NOMO-1 (cell line): ENCODE measurements around the gene SLC16A12.
A peak's percentile ranks its signal among the peaks of the same experiment; 100 is the strongest.
"Not testable (repeated sequence)": the region's sequence is repeated elsewhere in the genome, so short reads cannot be mapped to it uniquely, and the experiment has no call there.

ENCODE experiments used
- DNase-seq, 2 experiments: peaks; one replicate each; lab custom pipeline; 2025; ENCODE audit not compliant: unreplicated experiment in 2 of 2; lab: John Stamatoyannopoulos, UW

Gene SLC16A12

GRCh38 chr10:89549510-89549909, 14.1 kb upstream of the SLC16A12 start:
- DNase-seq: no peak

DNA sequence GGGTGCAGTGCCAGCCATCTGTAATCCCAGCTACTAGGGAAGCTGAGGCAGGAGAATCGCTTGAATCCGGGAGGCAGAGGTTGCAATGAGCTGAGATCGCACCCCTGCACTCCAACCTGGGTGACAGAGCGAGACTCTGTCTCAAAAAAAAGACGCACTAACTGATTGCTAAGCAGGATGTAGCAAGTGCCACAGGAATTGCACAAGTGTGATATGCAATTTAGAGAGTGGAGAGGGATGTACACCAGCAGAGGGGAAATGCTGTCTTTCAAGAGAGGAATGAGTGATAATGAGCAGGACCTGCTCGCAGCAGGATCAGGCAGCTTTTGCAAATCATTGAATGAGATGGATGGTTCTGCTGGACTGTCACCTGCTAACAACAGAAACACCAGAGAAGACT, 13.3 kb upstream of the SLC16A12 start:
- DNase-seq: peak; percentile 33 to 69

- no peak for DNase-seq
Observed at GRCh38 chr10:89547853-89548513, 12.6 kb upstream of the SLC16A12 start.

DNA sequence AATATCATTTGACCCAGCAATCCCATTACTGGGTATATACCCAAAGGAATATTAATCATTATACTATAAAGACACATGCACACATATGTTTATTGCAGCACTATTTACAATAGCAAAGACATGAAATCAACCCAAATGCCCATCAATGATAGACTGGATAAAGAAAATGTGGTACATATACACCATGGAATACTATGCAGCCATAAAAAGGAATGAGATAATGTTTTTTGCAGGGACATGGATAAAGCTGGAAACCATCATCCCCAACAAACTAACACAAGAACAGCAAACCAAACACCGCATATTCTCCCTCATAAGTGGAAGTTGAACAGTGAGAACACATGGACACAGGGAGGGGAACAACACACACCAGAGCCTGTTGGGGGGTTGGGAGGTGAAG, 11.3 kb upstream of the SLC16A12 start:
- DNase-seq: not testable (repeated sequence)

DNA sequence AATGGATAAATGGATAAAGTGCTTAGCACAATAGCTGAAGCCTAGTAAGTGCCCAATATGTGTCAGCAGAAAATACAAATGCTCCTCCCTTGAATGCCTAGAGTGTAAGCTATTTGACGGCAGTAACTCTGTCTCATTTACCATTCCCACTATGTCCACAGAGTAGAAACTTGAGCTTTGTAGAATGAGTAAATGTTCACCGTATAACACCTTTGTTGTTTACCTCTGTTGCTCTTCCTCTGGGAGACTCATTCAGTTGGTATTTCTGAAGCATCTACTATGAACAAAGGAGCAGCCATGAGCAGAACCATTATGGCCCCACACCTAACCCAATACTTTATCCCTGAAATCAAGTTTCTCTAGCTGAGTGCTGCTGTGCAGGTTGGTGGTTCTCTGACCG, 8.4 kb upstream of the SLC16A12 start:
- DNase-seq: no peak

DNA sequence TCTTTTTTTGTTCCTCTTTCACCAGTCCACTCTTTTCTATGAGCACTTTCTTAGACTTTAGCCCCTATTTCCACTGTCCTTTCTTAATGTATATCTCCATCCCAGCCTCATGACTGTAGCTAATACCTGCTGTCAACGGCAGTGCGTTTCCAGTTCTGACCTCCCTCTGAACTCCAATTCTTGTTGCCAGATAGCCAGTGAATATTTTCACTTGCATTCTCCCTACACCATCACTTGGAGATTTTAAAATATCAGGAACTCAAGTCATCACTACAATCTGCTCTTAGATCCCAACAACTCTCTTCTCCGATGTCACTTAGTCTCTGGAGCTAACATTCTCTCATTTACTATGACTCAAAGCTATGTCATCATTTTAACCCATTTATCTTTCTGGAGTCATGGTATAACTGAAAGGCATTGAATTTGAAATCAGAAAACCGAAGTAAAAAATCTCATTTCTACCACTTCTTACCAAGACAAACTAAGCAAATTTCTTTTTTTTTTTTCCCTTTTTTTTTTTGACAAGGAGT, 5.1 kb upstream of the SLC16A12 start:
- no peak for DNase-seq

DNA sequence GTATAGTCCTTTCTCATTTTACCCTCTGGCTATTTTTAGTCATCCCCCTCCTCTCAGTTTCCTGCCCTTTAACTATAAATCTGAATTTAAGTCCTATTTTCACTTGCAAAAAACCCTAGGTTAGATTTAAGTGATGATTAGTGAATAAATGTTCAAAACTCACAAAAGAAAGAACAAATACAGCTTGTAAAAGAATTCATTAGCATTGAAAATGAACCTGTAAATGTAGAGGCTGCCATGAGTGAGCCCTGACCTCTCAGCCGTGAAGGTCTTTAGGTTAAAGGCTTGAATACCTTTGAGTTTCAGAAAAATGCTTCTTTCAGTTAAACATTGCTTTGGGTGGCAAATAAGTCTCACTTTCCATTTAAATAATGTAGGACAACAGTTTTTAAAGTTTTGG, 2.0 kb upstream of the SLC16A12 start:
- no peak for DNase-seq

GRCh38 chr10:89536013-89536354, 590 bp upstream of the SLC16A12 start:
- DNase-seq: no peak

- no peak for DNase-seq
Observed at GRCh38 chr10:89534826-89535166, 598 bp downstream of the SLC16A12 start.

DNA sequence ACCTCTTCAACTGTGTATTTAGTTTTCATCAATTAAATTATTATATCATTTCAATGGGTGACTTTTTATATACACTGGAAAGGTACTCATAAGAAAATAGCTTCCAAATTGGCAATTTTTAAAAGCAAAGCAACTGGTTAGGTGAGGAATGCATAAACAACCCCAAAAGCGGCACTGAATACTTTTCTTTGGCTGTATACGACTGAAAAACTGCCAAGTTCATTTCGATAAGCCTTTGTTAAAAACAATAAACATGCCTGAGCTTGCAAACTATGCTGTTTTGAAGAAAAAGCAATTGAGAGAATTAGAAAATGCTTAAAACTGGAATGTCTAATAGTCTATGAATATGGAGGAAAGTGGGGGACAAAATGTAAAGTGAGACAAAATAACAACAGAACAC, 2.9 kb downstream of the SLC16A12 start:
- DNase-seq: no peak

GRCh38 chr10:89531359-89531758, 4.0 kb downstream of the SLC16A12 start:
- no peak for DNase-seq

- DNase-seq: not testable (repeated sequence)
Observed at GRCh38 chr10:89529711-89530110, 5.7 kb downstream of the SLC16A12 start.

- DNase-seq: no peak
Observed at GRCh38 chr10:89526358-89526757, 9.0 kb downstream of the SLC16A12 start.

DNA sequence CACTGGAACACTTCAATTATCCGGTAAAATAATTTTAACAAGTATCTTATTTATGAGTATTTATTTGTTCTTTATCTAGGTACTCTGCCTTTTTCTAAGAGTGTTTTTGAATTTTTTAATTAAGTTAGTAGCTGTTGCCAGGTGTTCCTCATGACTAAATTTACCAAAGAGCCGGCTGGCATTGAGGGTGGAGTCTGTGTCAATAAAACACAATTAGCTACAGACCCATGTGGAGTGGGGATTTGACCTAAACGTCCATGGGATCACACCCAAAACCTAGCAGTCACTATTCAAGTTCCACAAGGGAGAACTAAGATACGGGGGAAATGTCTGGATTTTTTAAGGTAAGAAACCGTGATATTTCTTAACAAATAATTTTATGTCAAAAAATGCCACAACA, 9.8 kb downstream of the SLC16A12 start:
- no peak for DNase-seq

DNA sequence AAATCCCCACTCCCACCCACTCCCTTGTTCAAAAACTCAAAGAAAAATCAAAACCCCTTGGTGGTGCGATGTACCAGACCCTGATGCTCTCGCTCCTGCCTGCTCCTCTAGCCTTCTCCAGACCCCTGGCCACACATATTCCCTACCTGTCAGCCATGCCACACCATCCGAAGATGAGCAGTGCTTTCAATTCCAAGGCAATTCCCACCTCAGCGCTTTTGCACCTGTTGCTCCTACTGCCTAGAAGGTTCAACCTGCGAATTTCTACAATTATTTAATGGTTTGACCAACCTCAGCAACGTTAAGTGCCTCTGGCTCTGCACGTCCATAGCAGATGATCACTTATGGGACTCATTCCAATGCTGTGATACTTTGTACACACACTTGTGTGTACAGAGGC, 11.1 kb downstream of the SLC16A12 start:
- no peak for DNase-seq

GRCh38 chr10:89523274-89523673, 12.1 kb downstream of the SLC16A12 start:
- no peak for DNase-seq

DNA sequence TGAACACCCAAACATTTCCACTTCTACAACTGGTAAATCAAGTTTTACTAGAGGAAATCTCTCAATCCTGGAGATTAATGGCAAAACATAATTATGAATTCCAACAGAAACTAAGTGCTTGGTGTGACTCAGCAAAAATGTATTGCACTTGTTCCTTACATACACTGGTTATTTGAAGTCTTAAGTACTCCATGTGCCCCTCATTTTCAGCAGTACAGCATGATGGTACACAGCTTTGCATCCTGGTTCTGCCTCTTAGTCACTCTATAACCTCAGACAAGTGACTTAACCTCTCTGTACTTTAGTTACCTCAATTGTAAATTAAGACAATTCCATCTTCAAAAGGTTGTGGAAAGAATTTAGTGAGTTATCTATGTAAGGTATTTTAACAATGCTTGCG, 12.9 kb downstream of the SLC16A12 start:
- DNase-seq: no peak

GRCh38 chr10:89521368-89521767, 14.0 kb downstream of the SLC16A12 start:
- no peak for DNase-seq

DNA sequence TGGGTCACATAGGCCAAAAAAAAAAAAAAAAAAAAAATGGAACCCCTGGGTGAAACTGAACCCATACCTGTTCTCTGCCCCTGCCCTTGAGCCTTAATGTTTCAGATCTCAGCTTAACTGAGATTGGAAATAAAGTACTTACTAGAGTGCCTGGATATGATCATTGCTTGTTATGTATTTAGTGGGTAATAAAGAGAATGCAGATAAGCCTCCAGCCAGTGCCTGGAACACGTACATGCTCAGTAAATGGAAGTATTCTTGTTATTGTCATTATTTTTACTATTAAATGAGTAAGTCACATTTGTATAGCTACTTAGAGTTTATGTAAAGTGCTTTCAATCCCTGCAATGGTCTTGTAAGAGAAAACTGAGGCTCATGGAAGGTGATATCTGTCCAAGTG, 14.7 kb downstream of the SLC16A12 start:
- DNase-seq: no peak

- no peak for DNase-seq
Observed at GRCh38 chr10:89518876-89519842, 16.2 kb downstream of the SLC16A12 start.

DNA sequence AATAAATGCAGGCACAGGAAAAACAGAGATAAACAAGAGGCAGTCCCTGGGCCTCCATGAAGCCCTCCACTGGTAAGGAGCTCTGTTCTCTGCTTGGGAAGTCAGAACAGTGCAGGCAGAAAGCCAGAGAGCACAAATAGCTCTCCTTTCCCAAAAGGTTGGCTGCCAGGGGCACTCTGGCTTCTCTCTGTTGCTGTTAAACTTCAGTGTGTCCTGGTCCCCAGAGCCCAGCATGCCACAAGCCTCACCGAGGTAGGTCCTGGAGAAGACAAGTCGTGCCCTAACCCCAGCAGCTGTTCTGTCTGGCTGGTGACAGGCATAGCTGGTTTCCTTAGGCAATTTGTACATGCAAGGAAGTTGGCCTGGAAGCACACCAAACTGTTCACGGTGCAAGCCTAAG, 17.3 kb downstream of the SLC16A12 start:
- no peak for DNase-seq
